Transverse colon (tissue), 4 donors: Measurements from ENCODE around the gene CNTN5.

ENCODE experiments used
- CTCF ChIP-seq, 5 experiments: fragments of 200-600 bp in 3 of 5; fragments of 450-650 bp in 2 of 5; sonication (generic) in 3 of 5; IDR thresholded peaks; 1 replicate in 2 of 5; 2 replicates in 3 of 5; pipeline ENCODE4 v1.5.1; 2016 to 2017; ENCODE audit warnings: antibody characterized with exemption in 5 of 5, inconsistent platforms in 3 of 5, mild to moderate bottlenecking in 2 of 5, moderate library complexity in 1 of 5
- POLR2AphosphoS5 ChIP-seq, 3 donors: sonication (generic); formaldehyde crosslinking; IDR thresholded peaks; one replicate each; pipeline ENCODE4 v1.6.1; 2016; ENCODE audit warnings: antibody characterized with exemption in 3 of 3

- TF ChIP-seq POLR2AphosphoS5 (IDR thresholded peaks at IDR 0.05) (no peak), CTCF (IDR thresholded peaks at IDR 0.05) (no peak)
These were observed 291.1 kb downstream of the CNTN5 start for GRCh38 chr11:99311870-99312269.
